ENCODE results near the gene GALK1. TPM values are rescaled to one million over a fixed set of nuclear protein-coding genes. Genes with fewer than 3 reads are reported as not detected.

The GALK1 gene
- total and polyA plus RNA-seq, 2 of the 13 experiments (the other 11 are each of a cell fraction or from before 2014, with no cell fraction given) = 59.9 to 93.6 TPM

- no peak for TF ChIP-seq SOX13 (IDR thresholded peaks at IDR 0.05)
- TF ChIP-seq SOX13 (CRISPR knock-in tag; conservative IDR thresholded peaks at IDR 0.05 in 1 of 2, IDR thresholded peaks at IDR 0.05 in 1 of 2) = peak in 1 of 2 experiments; percentile 10; a peak in 1 of 4 replicates
- TF ChIP-seq POLR2AphosphoS2 (IDR thresholded peaks at IDR 0.05; ENCODE audit: low read depth, low read length) = peak; percentile 55; the same call in 1 of the 2 replicates
- peak; percentile 69; the same call in 1 of the 2 replicates for TF ChIP-seq FOXJ3 (CRISPR knock-in tag; IDR thresholded peaks at IDR 0.05; ENCODE audit: borderline replicate concordance)
- TF ChIP-seq, protein P1, sequence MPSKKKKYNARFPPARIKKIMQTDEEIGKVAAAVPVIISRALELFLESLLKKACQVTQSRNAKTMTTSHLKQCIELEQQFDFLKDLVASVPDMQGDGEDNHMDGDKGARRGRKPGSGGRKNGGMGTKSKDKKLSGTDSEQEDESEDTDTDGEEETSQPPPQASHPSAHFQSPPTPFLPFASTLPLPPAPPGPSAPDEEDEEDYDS (CRISPR knock-in tag; IDR thresholded peaks at IDR 0.05) = peak; percentile 77
- TF ChIP-seq ZBTB25 (CRISPR knock-in tag; IDR thresholded peaks at IDR 0.05) = no peak
- peak; percentile 86; the same call in 1 of the 2 replicates for TF ChIP-seq ZNF564 (CRISPR knock-in tag; IDR thresholded peaks at IDR 0.05)
- TF ChIP-seq BCL6 (CRISPR knock-in tag; IDR thresholded peaks at IDR 0.05) = peak; percentile 52; the same call in 1 of the 2 replicates
- TF ChIP-seq KDM1A (CRISPR knock-in tag; IDR thresholded peaks at IDR 0.05) = no peak
- TF ChIP-seq ZNF274 (CRISPR knock-in tag; IDR thresholded peaks at IDR 0.05) = no peak
Observed at GRCh38 chr17:75784473-75785015, 19.6 kb upstream of the GALK1 start, which contains the start of gene UNK (continued).

DNA sequence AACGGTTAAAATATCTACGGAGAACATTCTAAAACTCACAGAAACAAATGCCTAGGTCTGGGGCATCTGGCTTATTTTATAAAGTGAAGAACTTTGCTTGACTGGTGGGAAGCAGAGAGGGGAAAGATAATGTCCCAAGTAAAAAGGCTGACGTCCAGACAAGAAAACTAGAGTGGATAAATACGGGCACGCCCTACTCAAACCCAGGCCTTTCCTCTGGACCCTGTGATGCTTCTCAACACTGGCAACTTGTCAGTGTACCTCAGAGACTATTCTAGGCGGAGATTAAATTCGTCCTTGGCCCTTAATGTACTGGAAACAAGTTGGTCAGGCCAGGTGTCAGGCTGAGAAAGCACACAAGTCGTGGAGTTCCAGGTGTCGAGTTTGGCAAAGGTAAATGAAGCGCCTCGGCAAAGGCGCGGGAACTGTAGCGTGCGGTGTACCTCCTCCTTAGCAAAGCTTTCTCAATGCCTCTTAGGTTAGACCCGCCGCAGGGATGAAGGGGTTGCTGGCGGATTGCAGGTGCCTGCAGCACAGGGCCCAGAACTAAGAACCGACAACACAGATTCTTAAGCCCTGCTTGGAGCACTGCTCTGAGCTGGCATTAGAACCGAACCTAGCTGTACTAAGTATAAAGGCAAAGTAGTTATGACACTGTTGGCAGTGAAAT, 18.9 kb upstream of the GALK1 start:
- peak overlapping the region; percentile 99 for H3K4me2 ChIP-seq (ENCODE audit: low read depth, low read length)
- peak overlapping the region; percentile 21 for H2AFZ ChIP-seq (ENCODE audit: low read length)
- ChIA-PET POLR2A (interaction anchor here (0.9 to 6.5 kb wide), 13 partner anchors 10 to 117 kb away, joined by 4 to 46 read pairs (median 14); partner anchors contain the start of genes GALK1, RECQL5, SAP30BP and TRIM47), CTCF (ENCODE audit: low intra/inter-chr PET ratio, low total read pairs) (no interaction called here)
- peak overlapping the region; percentile 94 for H3K9ac ChIP-seq (ENCODE audit: insufficient read depth, low read depth, low read length)
- H3K27ac ChIP-seq (ENCODE audit: extremely low read length, insufficient read depth, low read length) = peak overlapping the region; percentile 93
- intact Hi-C loops (cut with micrococcal nuclease; ENCODE audit: unreplicated experiment) = no loop called here
- peaks cover 43% of the 10 kb centered on the region for H3K79me2 ChIP-seq (ENCODE audit: insufficient read depth, low read length)
- FAIRE-seq = no peak
- in situ Hi-C loops (cut with HindIII; ENCODE audit: extremely low pct_ligation_motif_present, low pct_unique_long_range_greater_than_20kb) = no loop called here
- peaks cover 0 to 3% of the 10 kb centered on the region in 2 experiments; a peak in 1 of 5 replicates for H3K36me3 ChIP-seq (replicated peaks in 1 of 2; ENCODE audit: control insufficient read depth in 1 of 2, insufficient read depth in 2 of 2, low read length in 2 of 2)
- no TSS peak for BruUV-seq (replicated peaks)
- no peaks in the 10 kb centered on the region; a peak in 1 of 5 replicates for H3K27me3 ChIP-seq (ENCODE audit: control insufficient read depth in 1 of 2, insufficient read depth in 2 of 2, low read length in 2 of 2)
- WGBS (ENCODE audit: low lambda C conversion rate) = 2% methylated on average over 18 of the region's 20 CpGs
- no peak for DNase-seq (ENCODE audit: low spot score)
- H3K4me3 ChIP-seq (replicated peaks in 1 of 3; ENCODE audit: insufficient read depth in 1 of 3, low read depth in 2 of 3, low read length in 3 of 3) = peak overlapping the region; percentile 57 to 81 (median 57)
- H4K20me1 ChIP-seq (ENCODE audit: insufficient read depth, low read length) = peaks cover 6% of the 10 kb centered on the region; the same call in 1 of the 2 replicates
- H3K9me3 ChIP-seq (ENCODE audit: low read length) = no peaks in the 10 kb centered on the region
- H3K4me1 ChIP-seq (ENCODE audit: insufficient read depth, low read length) = peaks cover 64% of the 10 kb centered on the region
- peak; percentile 27 for ATAC-seq
- TF ChIP-seq PITX1 (CRISPR knock-in tag; IDR thresholded peaks at IDR 0.05) (peak; percentile 70; the same call in 1 of the 2 replicates), ZNF263 (CRISPR knock-in tag; IDR thresholded peaks at IDR 0.05) (peak; percentile 72), ZSCAN30 (CRISPR knock-in tag; IDR thresholded peaks at IDR 0.05) (no peak), RXRA (CRISPR knock-in tag; IDR thresholded peaks at IDR 0.05) (no peak), ZEB1 (IDR thresholded peaks at IDR 0.05; ENCODE audit: insufficient replicate concordance, low read depth) (peak; percentile 61)
- TF ChIP-seq, protein P2, sequence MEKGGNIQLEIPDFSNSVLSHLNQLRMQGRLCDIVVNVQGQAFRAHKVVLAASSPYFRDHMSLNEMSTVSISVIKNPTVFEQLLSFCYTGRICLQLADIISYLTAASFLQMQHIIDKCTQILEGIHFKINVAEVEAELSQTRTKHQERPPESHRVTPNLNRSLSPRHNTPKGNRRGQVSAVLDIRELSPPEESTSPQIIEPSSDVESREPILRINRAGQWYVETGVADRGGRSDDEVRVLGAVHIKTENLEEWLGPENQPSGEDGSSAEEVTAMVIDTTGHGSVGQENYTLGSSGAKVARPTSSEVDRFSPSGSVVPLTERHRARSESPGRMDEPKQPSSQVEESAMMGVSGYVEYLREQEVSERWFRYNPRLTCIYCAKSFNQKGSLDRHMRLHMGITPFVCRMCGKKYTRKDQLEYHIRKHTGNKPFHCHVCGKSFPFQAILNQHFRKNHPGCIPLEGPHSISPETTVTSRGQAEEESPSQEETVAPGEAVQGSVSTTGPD (CRISPR knock-in tag; IDR thresholded peaks at IDR 0.05) = peak; percentile 72; the same call in 1 of the 2 replicates
- TF ChIP-seq, protein P3, sequence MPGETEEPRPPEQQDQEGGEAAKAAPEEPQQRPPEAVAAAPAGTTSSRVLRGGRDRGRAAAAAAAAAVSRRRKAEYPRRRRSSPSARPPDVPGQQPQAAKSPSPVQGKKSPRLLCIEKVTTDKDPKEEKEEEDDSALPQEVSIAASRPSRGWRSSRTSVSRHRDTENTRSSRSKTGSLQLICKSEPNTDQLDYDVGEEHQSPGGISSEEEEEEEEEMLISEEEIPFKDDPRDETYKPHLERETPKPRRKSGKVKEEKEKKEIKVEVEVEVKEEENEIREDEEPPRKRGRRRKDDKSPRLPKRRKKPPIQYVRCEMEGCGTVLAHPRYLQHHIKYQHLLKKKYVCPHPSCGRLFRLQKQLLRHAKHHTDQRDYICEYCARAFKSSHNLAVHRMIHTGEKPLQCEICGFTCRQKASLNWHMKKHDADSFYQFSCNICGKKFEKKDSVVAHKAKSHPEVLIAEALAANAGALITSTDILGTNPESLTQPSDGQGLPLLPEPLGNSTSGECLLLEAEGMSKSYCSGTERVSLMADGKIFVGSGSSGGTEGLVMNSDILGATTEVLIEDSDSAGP (CRISPR knock-in tag; IDR thresholded peaks at IDR 0.05; ENCODE audit: borderline replicate concordance) = no peak

Measured in HepG2 (cell line).